GM23338 (cell line): ENCODE data around the gene DPF3. TPM values are rescaled to one million over a fixed set of nuclear protein-coding genes. Genes with fewer than 3 reads are reported as not detected.

Source experiments
- ATAC-seq: fragments of 200-7000 bp; cut with Tn5 transposase; 3 replicates; pipeline ENCODE4 v1.9.1; 2020
- DNase-seq: peaks from one replicate; pipeline ENCODE4 v3.0.0-alpha.2; 2015; ENCODE audit warnings: low spot score
- H2AFZ ChIP-seq: fragments of 200-600 bp; sonication (generic); 2 replicates; pipeline ENCODE4 v1.8.0; 2016; ENCODE audit warnings: antibody characterized with exemption, mild to moderate bottlenecking, moderate library complexity
- H3F3A ChIP-seq: fragments of 200-600 bp; sonication (generic); replicated peaks from 2 replicates; pipeline ENCODE4 v1.8.0; 2017; ENCODE audit warnings: antibody characterized with exemption, mixed run types, low read depth
- H3K27ac ChIP-seq: fragments of 200-600 bp; sonication (generic); 2 replicates; pipeline ENCODE4 v1.6.1; 2016; ENCODE audit warnings: low read depth
- H3K27me3 ChIP-seq: fragments of 200-600 bp; sonication (generic); 2 replicates; pipeline ENCODE4 v1.8.0; 2016; ENCODE audit warnings: mild to moderate bottlenecking, mixed run types, moderate library complexity; ENCODE audit not compliant: insufficient read depth
- H3K36me3 ChIP-seq: fragments of 200-600 bp; sonication (generic); 2 replicates; pipeline ENCODE4 v1.8.0; 2016; ENCODE audit warnings: mild to moderate bottlenecking; ENCODE audit not compliant: insufficient read depth
- H3K4me1 ChIP-seq: fragments of 200-600 bp; sonication (generic); 2 replicates; pipeline ENCODE4 v1.8.0; 2016; ENCODE audit warnings: mild to moderate bottlenecking, moderate library complexity; ENCODE audit not compliant: insufficient read depth
- H3K4me2 ChIP-seq: fragments of 200-600 bp; sonication (generic); 2 replicates; pipeline ENCODE4 v1.7.1; 2017; ENCODE audit warnings: mixed run types
- H3K4me3 ChIP-seq: fragments of 200-600 bp; sonication (generic); 2 replicates; pipeline ENCODE4 v1.6.1; 2016; ENCODE audit warnings: mixed run types
- H3K79me2 ChIP-seq: fragments of 200-600 bp; sonication (generic); replicated peaks from 2 replicates; pipeline ENCODE4 v1.8.0; 2017; ENCODE audit warnings: mild to moderate bottlenecking; ENCODE audit not compliant: insufficient read depth
- H3K9me2 ChIP-seq: fragments of 200-600 bp; sonication (generic); 2 replicates; pipeline ENCODE4 v1.8.0; 2017; ENCODE audit not compliant: insufficient read depth
- H4K20me1 ChIP-seq: fragments of 200-600 bp; sonication (generic); replicated peaks from 2 replicates; pipeline ENCODE4 v1.8.0; 2017; ENCODE audit warnings: mild to moderate bottlenecking; ENCODE audit not compliant: insufficient read depth
- H3K27ac Mint-ChIP-seq: 2 replicates; pipeline ENCODE4 v1.8.0; 2020; ENCODE audit warnings: inconsistent platforms, mild to moderate bottlenecking, moderate library complexity, mixed read lengths
- H3K27me3 Mint-ChIP-seq: 3 replicates; pipeline ENCODE4 v1.8.0; 2022; ENCODE audit warnings: low read depth, mild to moderate bottlenecking, moderate library complexity, mixed read lengths, inconsistent platforms; ENCODE audit not compliant: insufficient read depth, poor library complexity
- H3K36me3 Mint-ChIP-seq: 3 replicates; pipeline ENCODE4 v1.8.0; 2021; ENCODE audit warnings: low read depth, mild to moderate bottlenecking, inconsistent platforms, moderate library complexity, mixed read lengths
- H3K4me1 Mint-ChIP-seq: 3 replicates; pipeline ENCODE4 v1.8.0; 2020; ENCODE audit warnings: mild to moderate bottlenecking, inconsistent platforms, mixed read lengths
- H3K4me3 Mint-ChIP-seq: 3 replicates; pipeline ENCODE4 v1.8.0; 2021; ENCODE audit warnings: moderate library complexity, mild to moderate bottlenecking, inconsistent platforms, mixed read lengths
- H3K9me3 Mint-ChIP-seq: 3 replicates; pipeline ENCODE4 v1.8.0; 2020; ENCODE audit warnings: moderate library complexity, mild to moderate bottlenecking, inconsistent platforms, mixed read lengths
- CREB1 ChIP-seq: fragments of 250-450 bp; sonication (Bioruptor Pico); IDR thresholded peaks from 2 replicates; pipeline ENCODE4 v1.5.0; 2020; ENCODE audit warnings: low read depth, mild to moderate bottlenecking, moderate library complexity
- CTCF ChIP-seq, 2 experiments: fragments of 200-600 bp in 1 of 2; sonication (generic) in 1 of 2; conservative IDR thresholded peaks; 2 replicates each; pipeline versions ENCODE4 v1.5.1 to v1.6.1; 2016 to 2017; ENCODE audit warnings: antibody characterized with exemption in 2 of 2, low read depth in 2 of 2, mild to moderate bottlenecking in 2 of 2, moderate library complexity in 1 of 2
- EZH2 ChIP-seq: fragments of 200-600 bp; sonication (generic); IDR thresholded peaks from one replicate; pipeline ENCODE4 v1.8.0; 2017; ENCODE audit warnings: antibody characterized with exemption, mild to moderate bottlenecking, low read depth; ENCODE audit not compliant: unreplicated experiment
- EZH2phosphoT487 ChIP-seq: fragments of 200-600 bp; sonication (generic); IDR thresholded peaks from one replicate; pipeline ENCODE4 v1.8.1; 2018; ENCODE audit warnings: antibody characterized with exemption; ENCODE audit not compliant: unreplicated experiment
- JUNB ChIP-seq: IDR thresholded peaks from one replicate; pipeline ENCODE4 v1.6.1; 2016; ENCODE audit warnings: antibody characterized with exemption; ENCODE audit not compliant: unreplicated experiment
- NANOG ChIP-seq: IDR thresholded peaks from 2 replicates; pipeline ENCODE4 v1.6.1; 2016; ENCODE audit warnings: antibody characterized with exemption, borderline replicate concordance
- POLR2AphosphoS5 ChIP-seq: IDR thresholded peaks from 2 replicates; pipeline ENCODE4 v1.6.1; 2016; ENCODE audit warnings: antibody characterized with exemption, low read depth
- REST ChIP-seq: IDR thresholded peaks from one replicate; pipeline ENCODE4 v1.6.1; 2018; ENCODE audit warnings: antibody characterized with exemption; ENCODE audit not compliant: unreplicated experiment
- STAT1 ChIP-seq: IDR thresholded peaks from one replicate; pipeline ENCODE4 v1.6.1; 2016; ENCODE audit warnings: antibody characterized with exemption; ENCODE audit not compliant: unreplicated experiment
- ZNF114 ChIP-seq: fragments of 250-450 bp; sonication (Bioruptor Pico); IDR thresholded peaks from 2 replicates; pipeline ENCODE4 v1.5.0; 2020; ENCODE audit warnings: mild to moderate bottlenecking, moderate library complexity
- ZNF331 ChIP-seq: fragments of 250-450 bp; sonication (Bioruptor Pico); IDR thresholded peaks from 2 replicates; pipeline ENCODE4 v1.5.0; 2020; ENCODE audit warnings: low read depth, mild to moderate bottlenecking, moderate library complexity
- ZNF462 ChIP-seq: fragments of 250-450 bp; sonication (Bioruptor Pico); IDR thresholded peaks from 2 replicates; pipeline ENCODE4 v1.5.0; 2020; ENCODE audit warnings: mild to moderate bottlenecking, moderate library complexity
- polyA plus RNA-seq: library from polyadenylated mRNA; unstranded; fragments of >200 nt; fragmentation: Nextera tagmentation; extraction: Ambion mirVana; gene quantifications from 2 replicates; pipeline ENCODE4 v1.2.1, GENCODE V29; 2016
- total RNA-seq: library from RNA; depleted of rRNA; stranded (reverse); fragments of >200 nt; shearing (Covaris generic); gene quantifications from 2 replicates; pipeline ENCODE4 v1.2.3, GENCODE V29; 2014
- TF ChIP-seq, protein P1 (sequence below): IDR thresholded peaks from 2 replicates; pipeline ENCODE4 v1.6.1; 2016; ENCODE audit warnings: antibody characterized with exemption

Gene DPF3
- total and polyA plus RNA-seq, 2 experiments from 2014 or later: 0.18 to 1.0 TPM

DNA sequence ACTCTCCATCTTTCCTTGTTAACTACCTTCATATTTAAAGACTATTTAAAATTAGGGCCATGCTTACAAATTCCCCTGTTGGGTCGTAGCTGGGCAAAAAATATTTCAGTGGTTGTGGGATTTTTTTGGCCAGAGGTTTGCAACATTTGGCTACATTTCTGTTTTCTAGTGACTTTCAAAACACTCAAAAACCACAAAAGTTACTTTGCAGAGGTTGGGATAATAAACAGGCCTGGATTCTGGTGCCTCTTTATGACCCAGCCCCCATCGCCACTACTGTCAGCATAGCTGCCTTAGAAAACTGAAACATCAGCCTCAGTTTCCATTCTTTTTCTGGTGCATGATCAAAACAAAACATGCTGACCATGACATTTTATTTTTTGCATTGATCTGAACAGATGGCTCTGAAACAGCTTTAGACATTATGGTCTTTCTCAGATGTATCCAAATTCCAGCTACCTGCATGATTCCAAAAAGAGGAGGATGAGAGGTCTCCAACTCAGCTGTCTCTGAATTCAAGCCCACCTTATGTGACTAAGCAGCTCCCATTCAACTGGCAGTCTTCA lies 5.2 kb downstream of the DPF3 start:
- no peak for TF ChIP-seq EZH2phosphoT487
- TF ChIP-seq POLR2AphosphoS5: no peak
- TF ChIP-seq ZNF462 (CRISPR knock-in tag): no peak
- no peak for TF ChIP-seq REST
- no peak for TF ChIP-seq JUNB
- TF ChIP-seq ZNF331: no peak
- TF ChIP-seq, protein P1, sequence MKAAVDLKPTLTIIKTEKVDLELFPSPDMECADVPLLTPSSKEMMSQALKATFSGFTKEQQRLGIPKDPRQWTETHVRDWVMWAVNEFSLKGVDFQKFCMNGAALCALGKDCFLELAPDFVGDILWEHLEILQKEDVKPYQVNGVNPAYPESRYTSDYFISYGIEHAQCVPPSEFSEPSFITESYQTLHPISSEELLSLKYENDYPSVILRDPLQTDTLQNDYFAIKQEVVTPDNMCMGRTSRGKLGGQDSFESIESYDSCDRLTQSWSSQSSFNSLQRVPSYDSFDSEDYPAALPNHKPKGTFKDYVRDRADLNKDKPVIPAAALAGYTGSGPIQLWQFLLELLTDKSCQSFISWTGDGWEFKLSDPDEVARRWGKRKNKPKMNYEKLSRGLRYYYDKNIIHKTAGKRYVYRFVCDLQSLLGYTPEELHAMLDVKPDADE: no peak
- TF ChIP-seq CREB1 (CRISPR knock-in tag): no peak
- TF ChIP-seq CTCF (conservative IDR thresholded peaks at IDR 0.05; ENCODE audit: low read depth in 2 of 2): no peak
- no peak for TF ChIP-seq NANOG
- TF ChIP-seq EZH2: no peak
- TF ChIP-seq ZNF114 (CRISPR knock-in tag): no peak
- no peak for TF ChIP-seq STAT1
- H3K27me3 Mint-ChIP-seq: peaks cover 35% of the 10 kb centered on the region
- Histone ChIP-seq H3K27me3 (peaks cover 44% of the 10 kb centered on the region), H3K4me2 (peak overlapping the region; percentile 48), H3K4me3 (no peak overlapping the region), H3F3A (0 out of 2 replicates have a peak, but pooled peaks cover 2% of the 10 kb centered on the region), H3K36me3 (no peaks in the 10 kb centered on the region), H3K4me1 (peaks cover 45% of the 10 kb centered on the region), H3K27ac (no peak overlapping the region), H3K79me2 (no peaks in the 10 kb centered on the region), H2AFZ (no peak overlapping the region), H4K20me1 (no peaks in the 10 kb centered on the region), H3K9me2 (0 out of 2 replicates have a peak, but pooled peaks cover 13% of the 10 kb centered on the region)
- no peak overlapping the region for H3K4me3 Mint-ChIP-seq
- peaks cover 15% of the 10 kb centered on the region; the same call in 2 of the 3 replicates for H3K9me3 Mint-ChIP-seq
- no peak overlapping the region for H3K27ac Mint-ChIP-seq
- peaks cover 49% of the 10 kb centered on the region for H3K4me1 Mint-ChIP-seq
- peaks cover 4% of the 10 kb centered on the region for H3K36me3 Mint-ChIP-seq
- ATAC-seq (no peak), DNase-seq (no peak)
